HL-60 (cell line): ENCODE measurements around the gene IGHMBP2.

Experiments
- CTCF ChIP-seq: IDR thresholded peaks from one replicate; pipeline ENCODE4 v1.5.1; 2011; ENCODE audit warnings: low read length, control low read depth, inconsistent platforms; ENCODE audit not compliant: insufficient read depth
- GABPA ChIP-seq: IDR thresholded peaks from 2 replicates; pipeline ENCODE4 v1.6.1; 2012; ENCODE audit warnings: low read depth
- POLR2AphosphoS5 ChIP-seq: IDR thresholded peaks from 2 replicates; pipeline ENCODE4 v1.6.1; 2012; ENCODE audit warnings: low read depth
- REST ChIP-seq: IDR thresholded peaks from 2 replicates; pipeline ENCODE4 v1.6.1; 2012; ENCODE audit warnings: low read depth; ENCODE audit not compliant: insufficient replicate concordance
- SPI1 ChIP-seq: IDR thresholded peaks from 2 replicates; pipeline ENCODE4 v1.6.1; 2012; ENCODE audit warnings: low read depth, mild to moderate bottlenecking, borderline replicate concordance

- TF ChIP-seq CTCF, result no peak
- TF ChIP-seq POLR2AphosphoS5, result no peak
- TF ChIP-seq REST, result no peak
- no peak for TF ChIP-seq GABPA
- TF ChIP-seq SPI1, result no peak
Observed at GRCh38 chr11:68956547-68957254, 53.0 kb downstream of the IGHMBP2 start.
